Astrocyte (in vitro differentiated cells and primary cell): ENCODE data around the gene FAF1. TPM values are rescaled to one million over a fixed set of nuclear protein-coding genes. Genes with fewer than 3 reads are reported as not detected.

Experiments used
- DNase-seq: peaks from one replicate; pipeline ENCODE4 v3.0.0-alpha.2; 2010; ENCODE audit warnings: low read depth
- FAIRE-seq: peaks from 2 replicates; lab custom pipeline; 2011; peaks lifted over from hg19 to GRCh38; lab: Jason Lieb, UNC
- H2AFZ ChIP-seq: 2 replicates; pipeline ENCODE4 v1.6.0; 2012; ENCODE audit warnings: low read depth, low read length, inconsistent platforms
- H3K27ac ChIP-seq: 2 replicates; pipeline ENCODE4 v1.5.1; 2011; ENCODE audit warnings: low read depth, low read length, inconsistent platforms
- H3K27me3 ChIP-seq: 2 replicates; pipeline ENCODE4 v1.6.0; 2011; ENCODE audit warnings: low read length, inconsistent platforms; ENCODE audit not compliant: insufficient read depth
- H3K36me3 ChIP-seq: 2 replicates; pipeline ENCODE4 v1.5.1; 2011; ENCODE audit warnings: low read length, inconsistent platforms; ENCODE audit not compliant: insufficient read depth
- H3K4me1 ChIP-seq: 2 replicates; pipeline ENCODE4 v1.5.1; 2011; ENCODE audit warnings: low read length, inconsistent platforms; ENCODE audit not compliant: insufficient read depth
- H3K4me2 ChIP-seq: 2 replicates; pipeline ENCODE4 v1.6.0; 2012; ENCODE audit warnings: low read length, inconsistent platforms
- H3K4me3 ChIP-seq: 2 replicates; pipeline ENCODE4 v1.5.1; 2011; ENCODE audit warnings: low read depth, mild to moderate bottlenecking, low read length, inconsistent platforms; ENCODE audit not compliant: insufficient read depth
- H3K79me2 ChIP-seq: 2 replicates; pipeline ENCODE4 v1.6.0; 2012; ENCODE audit warnings: mild to moderate bottlenecking, low read length, inconsistent platforms; ENCODE audit not compliant: insufficient read depth
- H3K9ac ChIP-seq: 2 replicates; pipeline ENCODE4 v1.6.0; 2012; ENCODE audit warnings: mild to moderate bottlenecking, low read length, inconsistent platforms
- H3K9me3 ChIP-seq: 2 replicates; pipeline ENCODE4 v1.5.1; 2012; ENCODE audit warnings: low read depth, mild to moderate bottlenecking, low read length, inconsistent platforms; ENCODE audit not compliant: insufficient read depth
- H4K20me1 ChIP-seq: 2 replicates; pipeline ENCODE4 v1.6.0; 2012; ENCODE audit warnings: low read length, inconsistent platforms; ENCODE audit not compliant: insufficient read depth
- H3K27ac Mint-ChIP-seq: one replicate; pipeline ENCODE4 v1.8.0; 2021; ENCODE audit warnings: mild to moderate bottlenecking, mixed read lengths; ENCODE audit not compliant: unreplicated experiment
- H3K27me3 Mint-ChIP-seq: one replicate; pipeline ENCODE4 v1.8.0; 2021; ENCODE audit warnings: low read depth, mixed read lengths; ENCODE audit not compliant: unreplicated experiment
- H3K36me3 Mint-ChIP-seq: one replicate; pipeline ENCODE4 v1.8.0; 2021; ENCODE audit warnings: low read depth, mixed read lengths; ENCODE audit not compliant: unreplicated experiment
- H3K4me1 Mint-ChIP-seq: one replicate; pipeline ENCODE4 v1.8.0; 2021; ENCODE audit warnings: low read depth, mixed read lengths; ENCODE audit not compliant: unreplicated experiment
- H3K4me3 Mint-ChIP-seq: one replicate; pipeline ENCODE4 v1.8.0; 2021; ENCODE audit warnings: mild to moderate bottlenecking, moderate library complexity, mixed read lengths; ENCODE audit not compliant: unreplicated experiment
- H3K9me3 Mint-ChIP-seq: one replicate; pipeline ENCODE4 v1.8.0; 2021; ENCODE audit warnings: mild to moderate bottlenecking, mixed read lengths; ENCODE audit not compliant: unreplicated experiment
- EZH2 ChIP-seq: IDR thresholded peaks from 2 replicates; pipeline ENCODE4 v1.6.1; 2012; ENCODE audit warnings: mild to moderate bottlenecking, low read length, inconsistent platforms; ENCODE audit not compliant: insufficient read depth
- total RNA-seq: library from RNA; stranded (reverse); gene quantifications from 2 replicates; pipeline ENCODE4 v1.2.1, GENCODE V29; 2021
- TF ChIP-seq, protein P1 (sequence below): IDR thresholded peaks from 2 replicates; pipeline ENCODE4 v1.5.1; 2011; ENCODE audit warnings: low read depth, mild to moderate bottlenecking, inconsistent platforms, low read length, moderate library complexity; ENCODE audit not compliant: insufficient read depth

Gene FAF1
- total RNA-seq, 1 donor from 2014 or later = 35.4 TPM

DNA sequence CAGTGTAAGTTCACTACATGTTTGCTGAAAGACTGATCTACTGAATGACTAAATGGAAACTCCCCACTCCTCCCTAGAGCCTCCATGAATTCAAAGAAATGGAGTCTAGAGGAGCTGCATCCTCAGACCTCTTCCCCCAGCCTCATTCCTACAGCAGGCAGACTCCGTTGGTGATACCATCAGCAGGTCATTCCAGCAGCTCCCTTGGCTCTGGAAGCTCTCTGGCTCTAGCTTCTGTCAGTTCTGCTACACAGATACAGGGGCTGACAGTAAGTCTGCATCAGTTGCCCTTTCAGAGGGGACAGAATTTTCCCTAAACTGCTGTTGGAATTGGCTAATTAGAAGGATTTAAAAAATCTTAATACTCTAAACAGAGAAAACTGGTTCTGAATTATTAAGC, 505.2 kb downstream of the FAF1 start:
- H3K4me1 Mint-ChIP-seq = peaks cover 3% of the 10 kb centered on the region
- Histone ChIP-seq H3K4me3 (no peak overlapping the region), H4K20me1 (no peaks in the 10 kb centered on the region), H3K4me1 (no peaks in the 10 kb centered on the region), H2AFZ (no peak overlapping the region), H3K27me3 (no peaks in the 10 kb centered on the region), H3K36me3 (no peaks in the 10 kb centered on the region), H3K79me2 (no peaks in the 10 kb centered on the region), H3K27ac (no peak overlapping the region), H3K4me2 (no peak overlapping the region), H3K9me3 (no peaks in the 10 kb centered on the region), H3K9ac (no peak overlapping the region)
- H3K36me3 Mint-ChIP-seq = no peaks in the 10 kb centered on the region
- TF ChIP-seq EZH2 = no peak
- TF ChIP-seq, protein P1, sequence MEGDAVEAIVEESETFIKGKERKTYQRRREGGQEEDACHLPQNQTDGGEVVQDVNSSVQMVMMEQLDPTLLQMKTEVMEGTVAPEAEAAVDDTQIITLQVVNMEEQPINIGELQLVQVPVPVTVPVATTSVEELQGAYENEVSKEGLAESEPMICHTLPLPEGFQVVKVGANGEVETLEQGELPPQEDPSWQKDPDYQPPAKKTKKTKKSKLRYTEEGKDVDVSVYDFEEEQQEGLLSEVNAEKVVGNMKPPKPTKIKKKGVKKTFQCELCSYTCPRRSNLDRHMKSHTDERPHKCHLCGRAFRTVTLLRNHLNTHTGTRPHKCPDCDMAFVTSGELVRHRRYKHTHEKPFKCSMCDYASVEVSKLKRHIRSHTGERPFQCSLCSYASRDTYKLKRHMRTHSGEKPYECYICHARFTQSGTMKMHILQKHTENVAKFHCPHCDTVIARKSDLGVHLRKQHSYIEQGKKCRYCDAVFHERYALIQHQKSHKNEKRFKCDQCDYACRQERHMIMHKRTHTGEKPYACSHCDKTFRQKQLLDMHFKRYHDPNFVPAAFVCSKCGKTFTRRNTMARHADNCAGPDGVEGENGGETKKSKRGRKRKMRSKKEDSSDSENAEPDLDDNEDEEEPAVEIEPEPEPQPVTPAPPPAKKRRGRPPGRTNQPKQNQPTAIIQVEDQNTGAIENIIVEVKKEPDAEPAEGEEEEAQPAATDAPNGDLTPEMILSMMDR = no peak
- peaks cover 2% of the 10 kb centered on the region for H3K27me3 Mint-ChIP-seq
- H3K27ac Mint-ChIP-seq = no peak overlapping the region
- FAIRE-seq = no peak
- DNase-seq = no peak
- H3K9me3 Mint-ChIP-seq = no peaks in the 10 kb centered on the region
- no peak overlapping the region for H3K4me3 Mint-ChIP-seq

DNA sequence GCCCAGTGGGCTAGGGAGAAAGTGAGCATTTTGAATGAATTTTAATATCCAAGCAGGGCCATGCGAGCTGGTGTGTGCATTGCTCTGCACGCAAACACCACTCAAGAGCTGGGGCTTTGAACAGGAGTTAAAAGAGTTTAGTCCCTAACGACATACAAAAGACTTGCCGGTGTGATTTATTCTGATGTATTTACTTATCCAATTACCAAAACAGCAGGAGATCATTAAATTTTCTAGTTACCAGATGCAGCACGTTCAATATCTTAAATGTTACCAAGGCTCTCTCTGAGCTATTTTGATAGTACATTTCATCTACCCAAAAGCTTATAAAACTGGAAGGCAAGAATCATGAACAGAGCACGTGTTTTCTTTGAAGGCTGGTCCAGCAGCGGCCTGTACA, 506.8 kb downstream of the FAF1 start:
- no peaks in the 10 kb centered on the region for H3K4me1 Mint-ChIP-seq
- Histone ChIP-seq H3K4me2 (no peak overlapping the region), H3K4me3 (no peak overlapping the region), H4K20me1 (no peaks in the 10 kb centered on the region), H2AFZ (no peak overlapping the region), H3K36me3 (no peaks in the 10 kb centered on the region), H3K4me1 (no peaks in the 10 kb centered on the region), H3K27me3 (no peaks in the 10 kb centered on the region), H3K9ac (no peak overlapping the region), H3K9me3 (no peaks in the 10 kb centered on the region), H3K79me2 (no peaks in the 10 kb centered on the region), H3K27ac (no peak overlapping the region)
- peaks cover 2% of the 10 kb centered on the region for H3K27me3 Mint-ChIP-seq
- no peak overlapping the region for H3K4me3 Mint-ChIP-seq
- DNase-seq (no peak), FAIRE-seq (no peak)
- no peak overlapping the region for H3K27ac Mint-ChIP-seq
- TF ChIP-seq, protein P1 = no peak
- TF ChIP-seq EZH2 = no peak
- no peaks in the 10 kb centered on the region for H3K9me3 Mint-ChIP-seq
- H3K36me3 Mint-ChIP-seq = no peaks in the 10 kb centered on the region

GRCh38 chr1:50452700-50453099, 507.4 kb downstream of the FAF1 start:
- no peak overlapping the region for H3K9ac ChIP-seq
- DNase-seq (no peak), FAIRE-seq (no peak)
- no peak overlapping the region for H3K27ac ChIP-seq
- no peaks in the 10 kb centered on the region for H3K4me1 Mint-ChIP-seq
- no peaks in the 10 kb centered on the region for H3K9me3 Mint-ChIP-seq
- no peaks in the 10 kb centered on the region for H3K27me3 ChIP-seq
- peaks cover 2% of the 10 kb centered on the region for H3K27me3 Mint-ChIP-seq
- H3K27ac Mint-ChIP-seq = no peak overlapping the region
- no peak overlapping the region for H2AFZ ChIP-seq
- no peak overlapping the region for H3K4me3 ChIP-seq
- H3K36me3 Mint-ChIP-seq = no peaks in the 10 kb centered on the region
- no peaks in the 10 kb centered on the region for H3K4me1 ChIP-seq
- no peaks in the 10 kb centered on the region for H3K9me3 ChIP-seq
- no peaks in the 10 kb centered on the region for H3K79me2 ChIP-seq
- no peak for TF ChIP-seq EZH2
- TF ChIP-seq, protein P1 = no peak
- H3K4me2 ChIP-seq = no peak overlapping the region
- no peaks in the 10 kb centered on the region for H3K36me3 ChIP-seq
- no peak overlapping the region for H3K4me3 Mint-ChIP-seq
- H4K20me1 ChIP-seq = no peaks in the 10 kb centered on the region
